WTC11 (cell line): Measurements from ENCODE around the gene STAU1. TPM values are rescaled to one million over a fixed set of nuclear protein-coding genes. Genes with fewer than 3 reads are reported as not detected.

ENCODE experiments used
- ATAC-seq: fragments of 200-7000 bp; cut with Tn5 transposase; 2 replicates; pipeline ENCODE4 v1.10.0; 2021; ENCODE audit warnings: mild to moderate bottlenecking, moderate library complexity
- CTCF ChIA-PET: fragments of 300-600 bp; sonication (Branson Sonifier 250); formaldehyde crosslinking; loops from one replicate; lab custom pipeline; 2021; ENCODE audit warnings: antibody characterized with exemption; lab: Charles Lee
- POLR2A ChIA-PET: fragments of 350-600 bp; sonication (Branson Sonifier 250); formaldehyde crosslinking; loops from one replicate; lab custom pipeline; 2021; ENCODE audit warnings: antibody characterized with exemption; lab: Charles Lee
- DNase-seq: peaks from one replicate; pipeline ENCODE4 v3.0.0; 2021; ENCODE audit warnings: low spot score
- H3K27ac Mint-ChIP-seq: 2 replicates; pipeline ENCODE4 v1.8.0; 2021; ENCODE audit warnings: mixed read lengths
- H3K27me3 Mint-ChIP-seq: 2 replicates; pipeline ENCODE4 v1.8.0; 2021; ENCODE audit warnings: low read depth, mild to moderate bottlenecking, moderate library complexity, mixed read lengths
- H3K36me3 Mint-ChIP-seq: 2 replicates; pipeline ENCODE4 v1.8.0; 2021; ENCODE audit warnings: mixed read lengths
- H3K4me1 Mint-ChIP-seq: 2 replicates; pipeline ENCODE4 v1.8.0; 2022; ENCODE audit warnings: mixed read lengths
- H3K4me3 Mint-ChIP-seq: 2 replicates; pipeline ENCODE4 v1.8.0; 2021; ENCODE audit warnings: mild to moderate bottlenecking, moderate library complexity, mixed read lengths
- H3K9me3 Mint-ChIP-seq: 2 replicates; pipeline ENCODE4 v1.8.0; 2021; ENCODE audit warnings: mixed read lengths
- AFF4 ChIP-seq: sonication (generic); formaldehyde crosslinking; IDR thresholded peaks from 2 replicates; pipeline ENCODE4 v1.8.1; 2023; ENCODE audit warnings: mild to moderate bottlenecking, missing genetic modification reagents, borderline replicate concordance
- ARID4B ChIP-seq: sonication (generic); formaldehyde crosslinking; IDR thresholded peaks from 2 replicates; pipeline ENCODE4 v1.8.0; 2023; ENCODE audit warnings: missing genetic modification reagents, mild to moderate bottlenecking, borderline replicate concordance
- CTCF ChIP-seq: fragments of 200-600 bp; IDR thresholded peaks from 2 replicates; pipeline ENCODE4 v1.8.0; 2022; ENCODE audit warnings: antibody characterized with exemption
- E2F5 ChIP-seq: sonication (generic); formaldehyde crosslinking; IDR thresholded peaks from 2 replicates; pipeline ENCODE4 v1.8.1; 2022; ENCODE audit warnings: mild to moderate bottlenecking, moderate library complexity, missing genetic modification reagents
- ELF4 ChIP-seq: sonication (generic); formaldehyde crosslinking; IDR thresholded peaks from 2 replicates; pipeline ENCODE4 v1.8.1; 2022; ENCODE audit warnings: low read depth, mild to moderate bottlenecking, moderate library complexity, missing genetic modification reagents
- EMX1 ChIP-seq: fragments of 250-450 bp; sonication (Bioruptor Pico); IDR thresholded peaks from 2 replicates; pipeline ENCODE4 v1.8.0; 2021; ENCODE audit warnings: mild to moderate bottlenecking
- ERG ChIP-seq: fragments of 250-450 bp; sonication (Bioruptor Pico); IDR thresholded peaks from 2 replicates; pipeline ENCODE4 v1.8.0; 2021; ENCODE audit warnings: mild to moderate bottlenecking
- ETV6 ChIP-seq: sonication (generic); formaldehyde crosslinking; IDR thresholded peaks from 2 replicates; pipeline ENCODE4 v1.8.1; 2022; ENCODE audit warnings: mild to moderate bottlenecking, missing genetic modification reagents
- FOXP4 ChIP-seq: sonication (generic); formaldehyde crosslinking; IDR thresholded peaks from 2 replicates; pipeline ENCODE4 v1.8.0; 2022; ENCODE audit warnings: mild to moderate bottlenecking, missing genetic modification reagents
- HMGA2 ChIP-seq: fragments of 250-450 bp; sonication (Bioruptor Pico); IDR thresholded peaks from 2 replicates; pipeline ENCODE4 v1.4.0; 2021; ENCODE audit warnings: mild to moderate bottlenecking, moderate library complexity
- IRF2 ChIP-seq: sonication (generic); formaldehyde crosslinking; IDR thresholded peaks from 2 replicates; pipeline ENCODE4 v1.8.0; 2022; ENCODE audit warnings: low read depth, missing genetic modification reagents, borderline replicate concordance
- SMAD4 ChIP-seq: sonication (generic); formaldehyde crosslinking; IDR thresholded peaks from 2 replicates; pipeline ENCODE4 v1.8.0; 2022; ENCODE audit warnings: mild to moderate bottlenecking, missing genetic modification reagents
- TCF7 ChIP-seq: sonication (generic); formaldehyde crosslinking; IDR thresholded peaks from 2 replicates; pipeline ENCODE4 v1.8.0; 2022; ENCODE audit warnings: mild to moderate bottlenecking, low read depth, missing genetic modification reagents, moderate library complexity
- ZMAT4 ChIP-seq: fragments of 250-450 bp; sonication (Bioruptor Pico); IDR thresholded peaks from 2 replicates; pipeline ENCODE4 v1.9.0; 2021; ENCODE audit warnings: mild to moderate bottlenecking
- ZNF396 ChIP-seq: fragments of 250-450 bp; sonication (Bioruptor Pico); IDR thresholded peaks from 2 replicates; pipeline ENCODE4 v1.8.0; 2021; ENCODE audit warnings: mild to moderate bottlenecking, moderate library complexity, borderline replicate concordance
- ZNF416 ChIP-seq: fragments of 250-450 bp; sonication (Bioruptor Pico); IDR thresholded peaks from 2 replicates; pipeline ENCODE4 v1.9.0; 2021; ENCODE audit warnings: mild to moderate bottlenecking, inconsistent platforms
- ZSCAN18 ChIP-seq: fragments of 250-450 bp; sonication (Bioruptor Pico); IDR thresholded peaks from 2 replicates; pipeline ENCODE4 v2.1.2; 2022; ENCODE audit warnings: mild to moderate bottlenecking, moderate library complexity
- total RNA-seq: library from RNA; stranded (reverse); gene quantifications from 3 replicates; pipeline ENCODE4 v1.2.3, GENCODE V29; 2021

STAU1 gene
- total RNA-seq, 1 experiment from 2014 or later: 92.6 TPM

- Mint-ChIP-seq H3K36me3 (peaks cover 80% of the 10 kb centered on the region), H3K27ac (no peak overlapping the region), H3K4me3 (no peak overlapping the region), H3K27me3 (no peaks in the 10 kb centered on the region), H3K9me3 (no peaks in the 10 kb centered on the region), H3K4me1 (no peaks in the 10 kb centered on the region)
- ChIA-PET POLR2A (interaction anchor here (0.5 to 0.6 kb wide), 2 partner anchors 83 to 268 kb away, joined by 3 read pairs; no protein-coding TSS in a partner anchor), CTCF (interaction anchor here (1.0 to 1.5 kb wide), 3 partner anchors 14 to 128 kb away, joined by 3 to 4 read pairs (median 3); no protein-coding TSS in a partner anchor)
- ATAC-seq (no peak), DNase-seq (no peak)
- no peak for TF ChIP-seq ZNF416
- no peak for TF ChIP-seq EMX1 (CRISPR knock-in tag)
- TF ChIP-seq IRF2 (CRISPR knock-in tag): no peak
- TF ChIP-seq ZNF396: no peak
Measured at GRCh38 chr20:49118307-49118706, 69.8 kb downstream of the STAU1 start.

GRCh38 chr20:49115564-49115963 is 72.6 kb downstream of the STAU1 start:
- Mint-ChIP-seq H3K36me3 (peaks cover 72% of the 10 kb centered on the region), H3K4me1 (no peaks in the 10 kb centered on the region), H3K4me3 (no peak overlapping the region), H3K27me3 (no peaks in the 10 kb centered on the region), H3K9me3 (no peaks in the 10 kb centered on the region), H3K27ac (no peak overlapping the region)
- POLR2A ChIA-PET: no interaction called here
- CTCF ChIA-PET: no interaction called here
- TF ChIP-seq E2F5 (CRISPR knock-in tag) (no peak), ZMAT4 (CRISPR knock-in tag) (no peak), TCF7 (CRISPR knock-in tag) (no peak), ERG (no peak), ELF4 (no peak), AFF4 (CRISPR knock-in tag) (no peak), FOXP4 (CRISPR knock-in tag) (no peak), SMAD4 (CRISPR knock-in tag) (no peak), ZSCAN18 (CRISPR knock-in tag) (no peak), ARID4B (no peak), CTCF (no peak), HMGA2 (CRISPR knock-in tag) (no peak), ETV6 (CRISPR knock-in tag) (no peak)
- ATAC-seq (no peak), DNase-seq (no peak)
